GM21390 (cell line): ENCODE data around the gene NIPAL1.
A peak's percentile ranks its signal among the peaks of the same experiment; 100 is the strongest.

Experiments
- ATAC-seq: cut with Tn5 transposase; IDR thresholded peaks from one replicate; pipeline ENCODE4 v1.9.1; 2021; ENCODE audit not compliant: unreplicated experiment

Gene NIPAL1

GRCh38 chr4:48058617-48059530, 42.3 kb downstream of the NIPAL1 start:
- ATAC-seq = no peak

- ATAC-seq = no peak
Measured at GRCh38 chr4:48064349-48064748, 47.8 kb downstream of the NIPAL1 start.

GRCh38 chr4:48065587-48066052, 49.0 kb downstream of the NIPAL1 start:
- peak; percentile 63 for ATAC-seq

- no peak for ATAC-seq
Measured at GRCh38 chr4:48067536-48067935, 51.0 kb downstream of the NIPAL1 start.

- no peak for ATAC-seq
Measured at GRCh38 chr4:48068182-48068581, 51.6 kb downstream of the NIPAL1 start.

- no peak for ATAC-seq
Measured at GRCh38 chr4:48069026-48069425, 52.5 kb downstream of the NIPAL1 start.

- ATAC-seq = no peak
Measured at GRCh38 chr4:48071191-48071590, 54.6 kb downstream of the NIPAL1 start.

- no peak for ATAC-seq
Measured at GRCh38 chr4:48073567-48074103, 57.1 kb downstream of the NIPAL1 start.

GRCh38 chr4:48074657-48075056, 58.1 kb downstream of the NIPAL1 start:
- ATAC-seq = no peak

GRCh38 chr4:48078425-48078824, 61.9 kb downstream of the NIPAL1 start:
- ATAC-seq = no peak

GRCh38 chr4:48078862-48079655, 62.5 kb downstream of the NIPAL1 start:
- no peak for ATAC-seq

GRCh38 chr4:48079972-48080391, 63.4 kb downstream of the NIPAL1 start:
- no peak for ATAC-seq

GRCh38 chr4:48081196-48081595, 64.6 kb downstream of the NIPAL1 start:
- no peak for ATAC-seq

- no peak for ATAC-seq
Measured at GRCh38 chr4:48082956-48083355, 66.4 kb downstream of the NIPAL1 start.

GRCh38 chr4:48085821-48086589, 69.4 kb downstream of the NIPAL1 start:
- ATAC-seq = no peak
